A673 (cell line): Measurements from ENCODE around the gene LRRC47. TPM values are rescaled to one million over a fixed set of nuclear protein-coding genes. Genes with fewer than 3 reads are reported as not detected.

Experiments used
- BruUV-seq: library from RNA; stranded (reverse); fragments of 400-500 nt; replicated peaks from 2 replicates; lab custom pipeline; 2021; lab: Mats Ljungman, UMichigan
- CTCF ChIA-PET: fragments of 300-600 bp; sonication (Branson Sonifier 250); formaldehyde crosslinking; loops from one replicate; lab custom pipeline; 2022; ENCODE audit warnings: antibody characterized with exemption; lab: Charles Lee
- POLR2A ChIA-PET: fragments of 300-600 bp; sonication (Branson Sonifier 250); formaldehyde crosslinking; loops from one replicate; lab custom pipeline; 2022; ENCODE audit warnings: antibody characterized with exemption; ENCODE audit not compliant: low non-redundant PET; lab: Charles Lee
- DNase-seq: peaks from one replicate; pipeline ENCODE4 v3.0.0-alpha.2; 2015; ENCODE audit warnings: low spot score
- H3K27ac ChIP-seq: fragments of 200-600 bp; sonication (generic); 2 replicates; pipeline ENCODE4 v1.5.1; 2016; ENCODE audit warnings: mixed run types, low read depth, mild to moderate bottlenecking, mixed read lengths, antibody characterized with exemption, low read length; ENCODE audit not compliant: poor library complexity, severe bottlenecking
- H3K27me3 ChIP-seq: fragments of 200-600 bp; sonication (generic); replicated peaks from 2 replicates; pipeline ENCODE4 v1.6.1; 2017; ENCODE audit warnings: mixed run types, low read depth, mild to moderate bottlenecking, mixed read lengths, antibody characterized with exemption, low read length; ENCODE audit not compliant: insufficient read depth, poor library complexity
- H3K36me3 ChIP-seq: fragments of 200-600 bp; sonication (generic); 2 replicates; pipeline ENCODE4 v1.6.1; 2016; ENCODE audit warnings: mixed run types, mild to moderate bottlenecking, mixed read lengths, antibody characterized with exemption, low read length; ENCODE audit not compliant: insufficient read depth, poor library complexity, severe bottlenecking
- H3K4me1 ChIP-seq: fragments of 200-600 bp; sonication (generic); 2 replicates; pipeline ENCODE4 v1.6.1; 2017; ENCODE audit warnings: mixed run types, mild to moderate bottlenecking, mixed read lengths, antibody characterized with exemption, low read length; ENCODE audit not compliant: insufficient read depth, poor library complexity, severe bottlenecking
- H3K4me3 ChIP-seq: fragments of 200-600 bp; sonication (generic); 2 replicates; pipeline ENCODE4 v1.5.1; 2016; ENCODE audit warnings: low read depth, mixed run types, mild to moderate bottlenecking, mixed read lengths, low read length; ENCODE audit not compliant: poor library complexity, severe bottlenecking
- H3K9me3 ChIP-seq: fragments of 200-600 bp; sonication (generic); 2 replicates; pipeline ENCODE4 v1.6.1; 2016; ENCODE audit warnings: mixed run types, low read depth, mild to moderate bottlenecking, mixed read lengths, antibody characterized with exemption, low read length; ENCODE audit not compliant: poor library complexity, severe bottlenecking
- CTCF ChIP-seq: fragments of 300-800, 200-600 bp; sonication (generic); conservative IDR thresholded peaks from 2 replicates; pipeline ENCODE4 v1.5.1; 2017; ENCODE audit warnings: low read depth, mild to moderate bottlenecking, antibody characterized with exemption, low read length, moderate library complexity, mixed read lengths
- EZH2 ChIP-seq: fragments of 200-600 bp; sonication (generic); IDR thresholded peaks from 2 replicates; pipeline ENCODE4 v1.6.1; 2017; ENCODE audit warnings: borderline replicate concordance, low read depth, mild to moderate bottlenecking, mixed read lengths, antibody characterized with exemption, low read length; ENCODE audit not compliant: poor library complexity, severe bottlenecking
- intact Hi-C: fragments of 100-400 bp; cut with micrococcal nuclease; formaldehyde crosslinking; loops from one replicate; pipeline ENCODE4 v1.10.0; 2022; ENCODE audit not compliant: unreplicated experiment
- total RNA-seq: library from RNA; stranded (reverse); gene quantifications from 2 replicates; pipeline ENCODE4 v1.2.3, GENCODE V29; 2021

LRRC47 gene
- total RNA-seq, 1 experiment from 2014 or later, result 86.7 TPM

GRCh38 chr1:3732434-3733093, 63.7 kb downstream of the LRRC47 start:
- H3K27ac ChIP-seq, result no peak overlapping the region
- H3K36me3 ChIP-seq, result no peaks in the 10 kb centered on the region
- no peak for DNase-seq
- no peaks in the 10 kb centered on the region for H3K9me3 ChIP-seq
- H3K4me3 ChIP-seq, result no peak overlapping the region
- H3K4me1 ChIP-seq, result no peaks in the 10 kb centered on the region
- no peaks in the 10 kb centered on the region for H3K27me3 ChIP-seq
- POLR2A ChIA-PET, result no interaction called here
- intact Hi-C loops, result no loop called here
- no peak for TF ChIP-seq CTCF
- no peak for TF ChIP-seq EZH2
- CTCF ChIA-PET, result no interaction called here
- no TSS peak for BruUV-seq

- BruUV-seq, result no TSS peak
- DNase-seq, result no peak
- H3K9me3 ChIP-seq, result no peaks in the 10 kb centered on the region
- POLR2A ChIA-PET, result no interaction called here
- CTCF ChIA-PET, result no interaction called here
- no peaks in the 10 kb centered on the region for H3K4me1 ChIP-seq
- H3K27me3 ChIP-seq, result no peaks in the 10 kb centered on the region
- H3K27ac ChIP-seq, result no peak overlapping the region
- intact Hi-C loops, result no loop called here
- TF ChIP-seq EZH2 (no peak), CTCF (no peak)
- no peaks in the 10 kb centered on the region for H3K36me3 ChIP-seq
- H3K4me3 ChIP-seq, result no peak overlapping the region
Measured at GRCh38 chr1:3731583-3732433, 64.5 kb downstream of the LRRC47 start.

GRCh38 chr1:3730543-3731247, 65.6 kb downstream of the LRRC47 start:
- DNase-seq, result no peak
- TF ChIP-seq CTCF (no peak), EZH2 (no peak)
- no TSS peak for BruUV-seq
- no peaks in the 10 kb centered on the region for H3K27me3 ChIP-seq
- no peaks in the 10 kb centered on the region for H3K9me3 ChIP-seq
- intact Hi-C loops, result no loop called here
- no peaks in the 10 kb centered on the region for H3K4me1 ChIP-seq
- H3K4me3 ChIP-seq, result no peak overlapping the region
- H3K36me3 ChIP-seq, result no peaks in the 10 kb centered on the region
- POLR2A ChIA-PET, result no interaction called here
- CTCF ChIA-PET, result no interaction called here
- H3K27ac ChIP-seq, result no peak overlapping the region
